Neuron (in vitro differentiated cells): ENCODE results near the gene BAIAP3.

Source experiments
- H2AFZ ChIP-seq: one replicate; pipeline ENCODE4 v1.6.1; 2013; ENCODE audit warnings: low read depth, mild to moderate bottlenecking, inconsistent platforms, low read length, moderate library complexity
- H3K27me3 ChIP-seq: one replicate; pipeline ENCODE4 v1.6.1; 2013; ENCODE audit warnings: low read length; ENCODE audit not compliant: insufficient read depth
- H3K36me3 ChIP-seq: one replicate; pipeline ENCODE4 v1.6.1; 2013; ENCODE audit warnings: low read length; ENCODE audit not compliant: insufficient read depth
- H3K4me1 ChIP-seq: one replicate; pipeline ENCODE4 v1.6.1; 2013; ENCODE audit warnings: low read length; ENCODE audit not compliant: insufficient read depth
- H3K4me3 ChIP-seq: 2 replicates; pipeline ENCODE4 v1.5.1; 2013; ENCODE audit warnings: mild to moderate bottlenecking, low read length, moderate library complexity
- H3K9me3 ChIP-seq: one replicate; pipeline ENCODE4 v1.6.1; 2013; ENCODE audit warnings: low read length

The BAIAP3 gene

DNA sequence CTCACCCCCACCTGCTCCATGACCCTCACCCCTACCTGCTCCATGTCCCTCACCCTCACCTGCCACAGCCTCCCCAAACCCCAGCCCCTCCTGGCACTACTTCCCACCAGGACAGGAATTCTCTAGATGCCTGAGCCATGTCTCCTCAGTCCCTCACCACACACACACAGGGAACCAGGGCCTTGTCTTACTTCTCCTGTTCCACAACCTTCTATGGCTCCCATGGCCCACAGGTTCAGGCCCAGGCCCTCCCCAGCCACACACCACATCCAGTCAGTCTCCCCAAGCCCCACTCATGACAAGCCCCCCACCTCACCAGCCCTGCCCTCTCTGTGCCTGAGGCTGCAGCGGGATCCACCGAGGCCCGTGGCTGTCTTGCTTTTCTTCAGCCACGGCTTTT is 27.1 kb upstream of the BAIAP3 start:
- H3K27me3 ChIP-seq, result peaks cover 7% of the 10 kb centered on the region
- H3K4me3 ChIP-seq, result no peak overlapping the region
- H3K4me1 ChIP-seq, result peaks cover 12% of the 10 kb centered on the region
- H3K9me3 ChIP-seq, result no peaks in the 10 kb centered on the region
- H2AFZ ChIP-seq, result no peak overlapping the region
- no peaks in the 10 kb centered on the region for H3K36me3 ChIP-seq

DNA sequence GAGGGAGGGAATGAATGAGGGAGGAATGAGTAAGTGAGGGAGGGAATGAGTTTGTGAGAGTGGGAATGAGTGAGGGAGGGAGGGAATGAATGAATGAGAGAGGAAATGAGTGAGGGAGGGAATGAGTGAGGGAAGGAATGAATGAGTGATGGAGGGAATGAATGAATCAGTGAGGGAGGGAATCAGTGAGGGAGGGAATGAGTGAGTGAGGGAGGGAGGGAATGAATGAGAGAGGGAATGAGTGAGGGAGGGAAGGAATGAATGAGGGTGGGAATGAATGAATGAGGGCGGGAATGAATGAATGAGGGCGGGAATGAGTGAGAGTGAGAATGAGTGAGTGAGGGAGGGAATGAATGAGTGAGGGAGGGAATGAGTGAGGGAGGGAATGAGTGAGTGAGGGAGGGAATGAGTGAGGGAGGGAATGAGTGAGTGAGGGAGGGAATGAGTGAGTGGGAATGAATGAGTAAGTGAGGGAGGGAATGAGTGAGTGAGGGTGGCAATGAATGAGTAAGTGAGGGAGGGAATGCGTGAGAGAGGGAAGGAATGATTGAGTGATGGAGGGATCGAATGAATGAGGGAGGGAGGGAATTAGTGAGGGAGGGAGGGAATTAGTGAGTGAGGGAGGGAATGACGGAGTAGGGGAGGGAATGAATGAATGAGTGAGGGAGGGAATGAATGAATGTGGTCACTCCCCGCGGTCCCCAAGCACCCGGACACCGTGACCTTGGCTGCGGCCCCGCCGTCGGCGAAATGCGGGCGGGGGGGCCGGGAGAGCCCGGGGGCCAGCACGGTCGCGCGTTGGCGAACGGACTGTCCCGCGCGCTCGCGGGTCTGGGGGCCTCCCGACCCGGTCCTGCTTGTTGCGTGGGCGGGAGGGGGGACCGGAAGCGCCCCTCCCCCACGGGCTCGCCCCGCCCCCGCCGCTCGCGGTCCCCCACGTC is 25.1 kb upstream of the BAIAP3 start:
- H3K27me3 ChIP-seq, result no peaks in the 10 kb centered on the region
- H3K36me3 ChIP-seq, result peaks cover 16% of the 10 kb centered on the region
- H3K9me3 ChIP-seq, result no peaks in the 10 kb centered on the region
- H3K4me3 ChIP-seq, result peak overlapping the region; percentile 89
- H2AFZ ChIP-seq, result peak overlapping the region; percentile 58
- peaks cover 24% of the 10 kb centered on the region for H3K4me1 ChIP-seq

DNA sequence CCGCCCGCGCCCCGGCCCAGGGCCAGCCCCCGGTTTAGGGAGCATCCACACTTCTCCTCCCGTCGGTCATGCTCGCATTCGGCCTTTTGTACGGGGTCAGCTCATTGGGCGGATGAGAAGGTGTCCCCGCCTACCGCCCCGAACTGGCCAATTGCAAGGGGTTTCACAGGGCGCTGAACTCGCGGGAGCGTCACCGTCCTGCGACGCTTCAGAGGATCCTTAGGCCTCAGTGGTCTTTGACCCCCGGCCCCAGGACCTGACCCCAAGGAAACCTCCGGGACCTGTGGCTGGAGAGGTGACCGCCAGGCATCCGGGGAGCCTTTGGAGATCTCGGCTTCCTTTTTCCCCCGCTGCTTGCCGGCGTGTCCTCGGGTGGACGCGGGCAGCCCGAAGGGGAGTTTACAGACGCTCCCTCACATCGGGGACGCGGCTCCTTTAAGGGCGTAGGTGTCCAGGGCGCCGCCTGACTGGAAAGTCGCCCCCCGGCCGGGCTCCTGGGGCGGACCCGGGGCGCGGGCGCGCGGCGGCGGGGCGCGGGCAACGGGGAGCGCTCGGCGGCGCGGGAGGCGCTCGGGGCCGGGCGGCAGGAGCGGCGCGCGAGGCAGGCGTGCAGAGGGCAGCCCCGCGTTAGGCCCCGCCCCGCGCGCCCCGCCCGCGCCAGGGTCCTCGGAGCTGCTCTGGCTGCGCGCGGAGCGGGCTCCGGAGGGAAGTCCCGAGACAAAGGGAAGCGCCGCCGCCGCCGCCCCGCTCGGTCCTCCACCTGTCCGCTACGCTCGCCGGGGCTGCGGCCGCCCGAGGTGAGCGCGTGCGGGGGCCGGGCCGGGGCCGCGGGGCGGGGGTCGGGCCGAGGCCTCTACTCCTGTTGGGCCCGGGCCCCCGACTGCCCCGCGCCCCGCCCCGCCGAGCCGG is 24.2 kb upstream of the BAIAP3 start, which contains the start of gene UBE2I:
Gene UBE2I (plus strand): TSS at position 660 of the 909 bp plus-strand sequence. CDS start 4,395 bp downstream, outside the sequence.
- Histone ChIP-seq H3K9me3 (no peaks in the 10 kb centered on the region), H3K27me3 (no peaks in the 10 kb centered on the region), H3K4me1 (peaks cover 24% of the 10 kb centered on the region), H3K4me3 (peak within 1 kb of the TSS; percentile 89), H3K36me3 (peaks cover 24% of the 10 kb centered on the region), H2AFZ (peak within 1 kb of the TSS; percentile 58)

DNA sequence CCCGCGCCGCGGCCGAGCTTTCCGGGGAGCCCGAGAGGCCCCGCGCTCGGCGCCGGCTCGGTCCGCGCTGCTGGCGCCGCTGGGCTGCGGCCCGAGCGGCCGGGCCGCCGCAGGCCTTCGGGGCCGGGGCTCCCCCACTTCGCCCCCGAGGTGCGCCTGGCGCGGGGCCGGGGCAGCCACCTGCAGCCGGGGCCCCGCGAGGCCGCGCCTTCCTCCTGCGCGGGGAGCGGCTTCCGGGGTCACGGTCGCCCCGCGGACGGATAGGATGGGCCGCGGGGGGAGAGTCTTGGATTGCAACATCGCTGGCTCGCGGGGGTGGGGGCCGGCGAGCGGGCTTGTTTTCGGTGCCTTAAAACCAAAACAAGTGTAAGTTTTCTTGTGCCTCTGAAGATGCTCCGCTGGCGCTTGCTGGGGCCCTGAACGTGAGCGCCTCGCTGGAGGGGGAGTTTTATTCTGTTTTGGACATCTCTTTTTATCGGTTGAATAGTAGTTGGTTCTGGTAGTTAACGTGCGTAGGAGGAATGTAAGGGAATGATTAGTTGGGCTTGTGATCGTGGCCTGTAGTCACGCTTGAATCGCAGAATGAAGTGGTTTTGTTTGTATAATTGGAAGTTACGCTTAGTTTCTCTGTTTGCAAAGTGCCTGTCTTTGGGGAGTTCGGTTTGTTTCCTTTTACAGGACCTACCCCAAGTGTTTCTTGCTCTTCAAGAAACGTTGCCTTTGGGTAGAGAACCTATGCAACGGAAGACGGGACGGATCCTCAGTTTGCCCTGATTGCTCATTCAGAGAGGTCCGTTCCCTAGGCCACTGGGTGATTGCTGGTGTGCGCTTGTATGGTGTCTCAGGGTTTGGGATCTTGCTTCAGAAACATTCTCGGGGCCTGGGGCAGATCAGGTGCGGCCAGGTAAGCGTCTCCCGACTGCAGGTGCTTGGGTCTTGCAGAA is 23.3 kb upstream of the BAIAP3 start:
- H3K4me1 ChIP-seq, result peaks cover 24% of the 10 kb centered on the region
- no peak overlapping the region for H2AFZ ChIP-seq
- peak overlapping the region; percentile 89 for H3K4me3 ChIP-seq
- H3K9me3 ChIP-seq, result no peaks in the 10 kb centered on the region
- H3K36me3 ChIP-seq, result peaks cover 33% of the 10 kb centered on the region
- no peaks in the 10 kb centered on the region for H3K27me3 ChIP-seq

DNA sequence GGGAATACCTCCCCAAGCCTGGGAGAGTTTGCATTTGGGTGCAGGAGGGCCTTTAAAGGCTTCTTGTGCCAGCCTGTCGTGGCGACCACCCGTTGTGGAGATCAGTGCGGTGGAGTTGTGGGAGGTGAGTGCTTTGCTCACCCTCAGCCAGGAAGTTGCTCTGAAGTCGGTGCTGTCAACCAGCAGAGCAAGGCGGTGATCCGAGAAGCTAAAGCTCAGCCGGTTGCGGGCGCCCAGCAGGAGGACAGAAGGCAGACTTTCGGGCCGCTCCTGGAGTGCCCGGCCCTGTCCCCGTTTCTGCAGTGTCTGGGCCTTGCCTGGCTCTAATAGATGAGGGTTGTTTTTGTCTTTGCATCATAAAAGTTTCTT is 22.6 kb upstream of the BAIAP3 start:
- H3K4me1 ChIP-seq, result peaks cover 24% of the 10 kb centered on the region
- no peak overlapping the region for H2AFZ ChIP-seq
- H3K4me3 ChIP-seq, result peak overlapping the region; percentile 89
- peaks cover 39% of the 10 kb centered on the region for H3K36me3 ChIP-seq
- no peaks in the 10 kb centered on the region for H3K27me3 ChIP-seq
- no peaks in the 10 kb centered on the region for H3K9me3 ChIP-seq

DNA sequence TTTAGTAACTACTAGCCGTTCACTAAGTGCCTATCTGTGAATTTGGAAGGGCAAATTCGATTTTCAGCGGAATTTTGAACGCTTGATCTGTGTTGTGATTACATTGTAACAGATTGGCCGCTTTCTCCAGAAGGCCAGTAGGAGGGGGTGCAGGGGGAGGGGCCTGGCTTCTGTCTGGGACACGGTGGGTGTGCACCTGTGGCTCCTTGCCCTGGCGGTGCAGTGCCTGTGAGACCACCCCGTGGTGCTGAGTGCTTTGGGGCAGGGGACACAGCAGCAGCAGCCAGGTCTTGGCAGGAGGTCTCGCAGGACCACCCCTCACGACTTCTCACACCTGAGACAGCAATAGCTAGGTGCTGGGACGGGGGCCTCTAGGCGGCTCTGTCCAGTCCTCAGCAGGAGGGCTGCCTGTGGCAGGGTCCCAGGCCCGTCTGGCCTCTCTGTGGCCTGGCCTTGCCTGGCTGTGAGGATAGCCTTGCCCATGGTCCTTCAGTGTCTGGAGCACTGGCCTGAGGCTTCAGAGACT is 22.2 kb upstream of the BAIAP3 start:
- H3K9me3 ChIP-seq, result no peaks in the 10 kb centered on the region
- no peak overlapping the region for H2AFZ ChIP-seq
- peak overlapping the region; percentile 89 for H3K4me3 ChIP-seq
- peaks cover 44% of the 10 kb centered on the region for H3K36me3 ChIP-seq
- H3K27me3 ChIP-seq, result no peaks in the 10 kb centered on the region
- peaks cover 24% of the 10 kb centered on the region for H3K4me1 ChIP-seq

DNA sequence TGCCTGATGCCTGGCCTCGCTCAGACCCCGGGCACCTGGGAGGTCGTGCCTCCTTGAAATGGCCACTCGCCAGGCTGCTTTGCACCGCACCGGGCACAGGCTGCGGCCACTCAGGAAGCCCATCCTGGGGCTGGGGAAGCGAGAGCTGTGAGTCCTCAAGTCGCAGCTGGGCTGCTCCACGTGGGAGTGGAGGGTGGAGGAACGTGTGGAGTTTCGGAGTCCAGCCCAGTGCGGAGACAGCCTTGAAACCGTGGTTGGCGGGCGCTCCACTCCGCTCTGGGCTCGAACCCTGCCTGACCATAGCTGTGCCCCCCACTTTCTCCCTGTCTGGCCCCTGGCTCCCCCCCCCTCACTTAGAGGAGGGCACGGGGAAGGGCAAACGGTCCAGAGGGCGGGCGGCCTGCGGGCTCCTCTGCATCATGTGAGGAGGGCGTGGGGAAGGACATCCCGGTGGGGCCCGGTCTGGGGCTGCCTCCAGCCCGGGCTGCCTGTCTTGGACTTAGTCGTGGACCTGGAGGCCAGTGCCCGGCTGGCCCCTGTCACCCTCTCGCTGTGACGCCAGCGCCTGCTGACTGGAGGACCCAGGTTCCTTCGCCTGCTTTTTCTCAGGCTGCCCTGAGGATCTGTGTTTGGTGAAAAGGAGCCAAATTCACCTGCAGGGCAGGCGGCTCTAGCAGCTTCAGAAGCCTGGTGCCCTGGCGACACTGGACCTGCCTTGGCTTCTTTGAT is 21.5 kb upstream of the BAIAP3 start:
- peaks cover 50% of the 10 kb centered on the region for H3K36me3 ChIP-seq
- H3K4me3 ChIP-seq, result peak overlapping the region; percentile 89

DNA sequence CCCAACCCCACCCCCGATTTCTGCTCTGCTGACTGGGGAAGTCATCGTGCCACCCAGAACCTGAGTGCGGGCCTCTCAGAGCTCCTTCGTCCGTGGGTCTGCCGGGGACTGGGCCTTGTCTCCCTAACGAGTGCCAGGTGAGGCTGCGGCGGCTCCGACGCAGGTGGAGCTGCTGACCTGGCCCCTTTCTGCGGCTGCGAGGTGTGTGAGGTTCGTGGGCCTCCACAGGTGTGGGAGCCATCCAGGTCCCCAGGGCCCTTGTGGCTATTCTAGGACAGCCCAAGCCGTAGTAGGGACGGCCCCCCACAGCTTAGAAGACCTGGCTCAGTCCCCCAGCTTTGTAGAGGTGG is 21.0 kb upstream of the BAIAP3 start:
- H3K36me3 ChIP-seq, result peaks cover 55% of the 10 kb centered on the region
- no peak overlapping the region for H3K4me3 ChIP-seq
- H3K27me3 ChIP-seq, result no peaks in the 10 kb centered on the region
- H2AFZ ChIP-seq, result no peak overlapping the region
- H3K9me3 ChIP-seq, result no peaks in the 10 kb centered on the region
- H3K4me1 ChIP-seq, result peaks cover 24% of the 10 kb centered on the region

More for the DNA sequence above, 21.5 kb upstream of the BAIAP3 start:
- Histone ChIP-seq H2AFZ (no peak overlapping the region), H3K27me3 (no peaks in the 10 kb centered on the region), H3K4me1 (peaks cover 24% of the 10 kb centered on the region), H3K9me3 (no peaks in the 10 kb centered on the region)

DNA sequence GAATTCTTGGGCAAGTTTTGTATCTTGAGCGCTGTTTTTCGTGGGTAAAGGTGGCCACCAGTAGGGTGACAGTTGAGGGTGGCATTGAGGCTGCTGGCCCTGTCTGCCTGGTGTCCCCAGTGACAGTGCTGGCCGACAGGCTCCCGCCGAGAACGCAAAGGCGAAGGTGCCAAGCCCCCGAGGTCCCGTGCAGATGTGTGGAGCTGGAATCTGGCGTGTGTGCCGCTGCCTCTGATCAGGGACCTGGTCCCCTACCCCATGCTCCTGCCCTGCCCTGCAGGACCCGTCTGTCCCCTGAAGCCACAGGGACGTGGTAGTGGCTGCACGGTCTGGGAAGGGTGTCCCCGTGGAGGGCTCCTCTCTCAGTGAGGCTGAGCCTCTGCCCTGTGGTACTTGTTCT is 20.5 kb upstream of the BAIAP3 start:
- H3K27me3 ChIP-seq, result no peaks in the 10 kb centered on the region
- peaks cover 60% of the 10 kb centered on the region for H3K36me3 ChIP-seq
- peaks cover 24% of the 10 kb centered on the region for H3K4me1 ChIP-seq
- H3K9me3 ChIP-seq, result no peaks in the 10 kb centered on the region
- no peak overlapping the region for H2AFZ ChIP-seq
- no peak overlapping the region for H3K4me3 ChIP-seq

DNA sequence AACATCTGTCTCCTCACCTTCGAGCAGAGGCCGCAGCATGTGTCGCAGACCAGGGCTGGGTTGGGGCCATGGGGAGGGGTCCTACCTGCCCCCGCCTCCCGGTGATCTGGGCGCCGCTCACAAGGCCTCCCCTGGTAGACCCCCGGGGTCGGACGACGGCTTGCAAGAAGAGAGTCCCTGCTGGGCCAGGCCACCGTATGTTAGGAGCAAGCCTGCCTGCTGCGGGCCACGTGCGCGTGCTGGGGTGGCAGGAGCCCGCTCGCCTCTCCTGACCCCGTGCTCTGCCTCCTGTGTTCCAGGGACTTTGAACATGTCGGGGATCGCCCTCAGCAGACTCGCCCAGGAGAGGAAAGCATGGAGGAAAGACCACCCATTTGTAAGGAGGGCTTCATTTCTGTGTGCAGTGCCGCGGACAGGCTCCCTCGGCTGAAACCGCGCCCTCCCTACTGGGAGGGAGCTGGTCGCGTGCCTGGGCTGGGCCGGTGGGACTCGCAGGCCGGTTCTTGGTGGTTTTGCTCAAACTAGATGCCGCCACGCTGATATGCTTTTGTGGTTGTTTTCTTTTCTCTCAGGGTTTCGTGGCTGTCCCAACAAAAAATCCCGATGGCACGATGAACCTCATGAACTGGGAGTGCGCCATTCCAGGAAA is 19.6 kb upstream of the BAIAP3 start:
- H3K4me3 ChIP-seq, result no peak overlapping the region
- peaks cover 70% of the 10 kb centered on the region for H3K36me3 ChIP-seq
- H3K27me3 ChIP-seq, result no peaks in the 10 kb centered on the region
- H3K9me3 ChIP-seq, result no peaks in the 10 kb centered on the region
- peaks cover 24% of the 10 kb centered on the region for H3K4me1 ChIP-seq
- no peak overlapping the region for H2AFZ ChIP-seq

DNA sequence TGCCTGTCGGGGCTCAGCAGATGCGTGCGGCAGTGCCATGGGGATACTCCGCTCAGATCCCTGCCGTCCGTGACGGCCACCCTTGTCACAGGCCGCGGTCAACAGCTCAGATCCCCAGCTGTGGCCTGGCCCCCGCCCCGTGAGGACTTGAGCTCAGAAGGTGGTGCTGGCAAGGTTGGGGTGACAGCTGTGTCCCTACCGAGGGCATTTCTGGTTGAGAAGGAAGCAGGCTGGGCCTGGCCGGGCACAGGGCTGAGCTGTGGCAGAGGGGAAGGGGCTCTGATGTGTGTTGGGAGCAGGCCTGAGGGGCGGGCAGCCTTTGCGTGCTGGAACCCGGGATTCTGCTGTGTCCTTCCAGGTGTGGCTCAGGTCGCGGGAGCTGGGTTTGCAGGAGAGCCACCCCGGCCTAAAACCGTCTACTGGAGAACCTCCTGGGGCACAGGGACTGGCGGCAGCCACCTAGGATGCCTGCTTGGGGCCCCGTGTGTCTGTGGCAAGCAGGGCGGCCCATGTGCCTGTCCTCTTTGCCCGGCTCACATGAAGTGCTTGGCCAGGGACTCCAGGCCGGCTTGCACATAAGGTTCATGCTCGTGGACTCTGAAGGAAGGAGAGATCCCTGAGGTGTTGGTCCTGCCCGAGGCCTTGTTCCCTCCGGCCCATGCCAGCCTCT is 18.9 kb upstream of the BAIAP3 start:
- no peak overlapping the region for H3K4me3 ChIP-seq
- no peaks in the 10 kb centered on the region for H3K27me3 ChIP-seq
- no peak overlapping the region for H2AFZ ChIP-seq
- H3K36me3 ChIP-seq, result peaks cover 76% of the 10 kb centered on the region
- H3K4me1 ChIP-seq, result peaks cover 24% of the 10 kb centered on the region
- no peaks in the 10 kb centered on the region for H3K9me3 ChIP-seq
